NCI-H82 (cell line): ENCODE results near the gene ATP6V1G3.
"Not testable (repeated sequence)": the region's sequence is repeated elsewhere in the genome, so short reads cannot be mapped to it uniquely, and the experiment has no call there.

Experiments used
- DNase-seq: peaks from one replicate; lab custom pipeline; 2025; lab: John Stamatoyannopoulos, UW

The ATP6V1G3 gene

DNA sequence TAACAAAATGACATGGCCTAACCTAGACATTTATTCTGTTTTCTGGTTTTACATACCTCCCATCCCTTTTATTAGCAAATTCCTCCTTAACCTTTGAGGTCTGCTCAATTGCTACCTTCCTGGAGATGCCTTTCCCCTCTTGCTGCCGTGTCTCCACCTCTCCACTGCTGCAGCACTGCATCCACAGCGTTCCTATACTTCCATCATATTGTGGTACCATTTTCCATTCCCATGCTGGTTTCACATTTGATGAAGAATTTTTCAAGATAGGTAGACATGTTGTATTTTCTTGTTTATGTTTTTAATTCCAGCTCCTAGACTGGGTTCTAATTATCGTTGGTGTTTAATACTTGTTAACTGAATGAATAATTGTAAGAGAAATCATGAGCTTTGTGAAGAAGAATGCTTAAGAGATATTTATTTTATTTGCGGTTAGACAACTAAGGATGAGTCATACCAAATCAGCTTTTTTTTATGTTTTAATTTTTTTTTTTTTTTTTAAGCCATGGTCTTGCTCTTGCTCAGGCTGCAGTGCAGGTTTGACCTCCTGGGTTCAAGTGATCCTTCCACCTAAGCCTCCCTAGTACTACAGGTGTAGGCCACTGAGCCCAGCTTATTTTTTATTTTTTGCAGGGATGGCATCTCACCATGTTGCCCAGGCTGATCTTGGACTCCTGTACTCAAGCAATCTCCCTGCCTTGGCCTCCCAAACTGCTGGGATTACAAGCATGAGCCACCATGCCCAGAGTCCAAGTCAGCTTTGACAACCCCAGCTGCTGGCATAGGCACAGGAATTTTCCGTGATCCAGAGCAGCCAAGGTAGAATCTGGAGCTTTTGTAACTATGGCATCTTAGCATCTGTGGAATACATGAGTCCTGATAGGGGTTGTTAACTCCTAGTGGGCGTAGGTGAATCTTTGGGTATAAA, 44.0 kb downstream of the ATP6V1G3 start:
- DNase-seq = no peak

DNA sequence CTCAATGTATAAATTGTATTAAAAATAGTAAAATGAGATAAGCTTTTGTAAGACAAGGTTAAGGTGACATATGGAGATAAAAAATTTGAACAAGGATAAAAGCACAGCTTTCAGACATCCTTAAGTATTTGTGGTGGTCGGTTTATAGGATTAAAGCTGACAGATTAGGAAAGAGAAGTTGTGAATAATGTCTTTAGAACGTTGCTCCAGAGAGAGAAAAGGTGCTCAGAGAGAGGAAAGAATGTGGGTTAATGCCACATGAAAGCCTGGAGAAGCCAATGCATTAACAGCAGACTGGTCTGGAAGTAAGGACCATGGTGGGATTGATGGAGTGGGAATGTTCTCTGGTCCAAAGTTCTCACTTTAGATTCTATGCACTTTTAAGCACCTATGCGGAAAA, 44.8 kb downstream of the ATP6V1G3 start:
- peak; percentile 96 for DNase-seq

DNA sequence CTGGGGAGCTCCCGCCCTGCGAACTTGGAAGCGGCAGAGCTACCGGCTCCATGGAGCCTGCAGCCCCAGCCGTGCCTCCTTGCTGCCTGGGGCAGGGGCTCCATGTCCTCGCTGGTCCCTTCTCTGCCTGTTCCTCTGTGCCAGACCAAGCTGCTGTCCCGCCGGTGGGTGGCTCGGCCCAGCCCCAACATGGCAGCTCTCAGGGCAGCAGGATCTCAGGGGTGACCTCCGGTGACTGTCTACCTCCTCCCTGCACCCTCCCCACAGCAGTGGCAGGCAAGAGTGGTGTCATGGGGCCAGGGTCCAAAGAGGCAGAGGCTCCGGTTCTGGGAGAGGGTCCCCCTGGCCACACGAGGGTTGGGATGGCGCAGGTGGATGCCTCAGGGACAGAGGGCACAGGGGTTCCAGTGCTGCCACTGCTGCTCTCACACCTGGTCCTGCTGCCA, 45.8 kb downstream of the ATP6V1G3 start:
- no peak for DNase-seq

DNA sequence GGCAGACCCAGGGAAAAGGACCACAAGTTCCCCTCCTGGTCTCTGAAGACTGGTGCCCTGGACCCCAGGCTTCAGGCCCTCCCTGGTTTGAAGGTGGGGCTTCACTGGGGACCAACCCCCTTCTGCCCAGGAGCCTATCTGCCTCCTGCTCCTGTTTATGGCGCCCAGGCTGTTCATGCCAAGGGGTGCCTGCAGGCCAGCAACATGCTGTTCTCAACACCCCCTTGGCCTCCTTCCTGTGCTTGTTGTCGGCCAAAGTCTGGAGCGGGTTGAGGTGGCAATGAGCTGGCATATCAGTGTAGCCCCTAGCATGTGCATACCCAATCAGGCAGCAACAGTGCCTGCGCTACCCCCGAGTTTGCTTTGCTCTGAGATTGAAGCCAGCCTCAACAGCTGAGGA, 46.3 kb downstream of the ATP6V1G3 start:
- no peak for DNase-seq

DNA sequence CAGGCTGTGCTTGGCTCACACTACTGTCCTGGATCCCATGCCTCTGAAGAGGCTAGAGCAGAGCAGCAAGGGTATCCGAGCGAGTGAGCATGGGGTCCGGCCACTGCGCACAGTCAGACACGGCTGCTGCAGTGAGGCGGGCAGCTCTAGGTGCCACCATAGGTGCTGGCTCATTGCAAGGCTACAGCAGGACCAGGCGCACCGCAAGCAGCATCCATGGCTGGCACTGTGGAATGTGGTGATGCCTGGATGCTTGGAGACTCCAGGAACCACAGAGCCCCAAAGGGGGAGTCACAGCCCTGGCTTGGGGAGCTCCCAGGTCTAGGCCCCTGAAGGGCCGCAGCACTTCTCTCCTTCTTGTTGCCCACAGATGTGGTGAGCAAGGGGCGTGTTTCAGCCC, 47.2 kb downstream of the ATP6V1G3 start:
- no peak for DNase-seq

DNA sequence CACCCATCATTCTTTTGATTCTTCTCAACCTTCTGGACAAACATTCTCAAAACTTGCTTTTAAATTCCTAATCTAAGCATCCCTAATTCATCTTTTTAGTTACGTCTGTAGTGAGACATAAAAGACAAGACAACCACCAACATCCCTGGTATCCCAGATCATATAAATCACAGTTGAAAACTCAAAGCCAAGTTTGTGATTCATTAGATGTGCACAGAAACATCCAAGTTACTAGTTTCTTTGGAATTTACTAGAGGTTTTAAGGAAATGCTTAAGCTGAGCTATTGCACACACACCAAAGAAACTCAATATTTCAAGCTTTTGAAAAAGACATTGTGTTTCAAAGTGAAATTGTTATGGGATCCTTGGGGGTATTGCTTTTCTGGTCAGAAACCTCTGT, 47.6 kb downstream of the ATP6V1G3 start:
- DNase-seq = no peak

DNA sequence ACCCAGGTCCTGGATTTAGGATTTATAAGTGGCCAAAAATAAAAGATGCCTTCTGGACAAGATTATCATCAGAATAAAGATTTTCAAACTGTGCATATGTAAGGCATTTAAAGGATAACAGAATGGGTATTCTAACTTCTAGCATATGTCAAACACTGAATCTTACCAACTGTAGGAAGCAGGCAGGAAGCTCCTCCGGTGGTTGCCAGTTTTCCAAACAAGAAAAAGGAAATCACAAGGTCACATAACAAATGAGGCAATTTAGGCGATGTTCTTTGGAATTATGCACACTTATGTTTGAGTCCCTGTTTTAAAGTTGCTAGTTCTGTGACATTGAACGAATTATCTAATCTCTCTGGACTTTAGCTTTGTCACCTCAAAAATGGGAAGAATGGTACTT, 48.9 kb downstream of the ATP6V1G3 start:
- DNase-seq = no peak

DNA sequence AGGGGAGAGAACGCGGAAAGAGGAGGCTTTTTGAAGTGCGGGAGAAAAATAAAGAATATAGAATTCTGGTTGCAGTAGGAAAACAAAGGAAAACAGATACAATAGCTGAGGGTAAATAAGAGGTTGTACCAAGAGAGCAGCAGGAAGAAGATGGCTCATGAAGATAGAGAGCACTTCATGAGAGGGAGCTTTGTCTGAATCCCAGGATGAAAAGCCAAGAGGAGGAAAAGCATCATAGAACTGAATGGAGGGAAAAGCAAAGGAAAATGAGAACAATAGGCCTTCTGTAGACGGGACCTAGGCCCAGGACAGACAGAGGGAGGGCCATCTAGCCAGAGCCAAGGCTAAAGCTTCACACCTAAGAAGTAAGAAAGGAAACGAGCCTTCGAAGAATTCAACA, 49.5 kb downstream of the ATP6V1G3 start:
- no peak for DNase-seq

DNA sequence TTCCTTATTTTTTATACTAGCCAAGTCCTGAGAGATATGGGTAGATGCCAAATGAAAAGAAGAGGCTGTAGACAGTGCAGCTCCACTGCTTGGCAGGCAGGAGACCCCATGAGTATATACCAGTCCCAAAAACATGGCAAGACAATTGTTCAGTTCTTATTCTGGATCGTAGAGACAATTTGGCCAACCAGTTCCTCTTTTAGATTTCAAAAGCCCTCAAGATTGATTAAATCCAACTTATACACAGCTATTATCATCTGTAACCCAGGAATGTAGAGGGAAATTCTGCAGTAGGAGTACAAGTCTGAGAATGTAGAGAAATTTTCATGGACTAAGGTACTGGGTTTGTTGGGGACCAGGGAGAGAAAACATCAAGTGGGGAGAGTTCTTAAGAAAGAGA, 50.3 kb downstream of the ATP6V1G3 start:
- no peak for DNase-seq

DNA sequence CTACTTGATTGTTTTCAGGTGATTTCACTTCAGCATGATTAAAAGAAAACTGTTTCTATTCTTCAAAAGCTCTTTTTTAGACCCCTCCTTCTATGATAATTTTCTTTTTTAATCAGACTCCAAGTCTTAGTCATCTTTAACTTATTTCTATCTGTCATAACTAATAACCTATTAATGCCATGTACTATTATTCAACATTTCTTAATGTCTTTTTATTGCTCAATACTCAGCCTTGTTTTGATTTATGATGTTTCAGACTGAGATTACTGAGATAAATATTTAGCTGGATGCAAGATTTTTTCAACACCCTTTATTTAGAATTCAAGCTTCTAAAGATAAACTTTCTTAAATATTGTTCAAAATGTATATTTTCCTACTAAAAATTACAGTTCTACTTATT, 53.6 kb downstream of the ATP6V1G3 start:
- no peak for DNase-seq

DNA sequence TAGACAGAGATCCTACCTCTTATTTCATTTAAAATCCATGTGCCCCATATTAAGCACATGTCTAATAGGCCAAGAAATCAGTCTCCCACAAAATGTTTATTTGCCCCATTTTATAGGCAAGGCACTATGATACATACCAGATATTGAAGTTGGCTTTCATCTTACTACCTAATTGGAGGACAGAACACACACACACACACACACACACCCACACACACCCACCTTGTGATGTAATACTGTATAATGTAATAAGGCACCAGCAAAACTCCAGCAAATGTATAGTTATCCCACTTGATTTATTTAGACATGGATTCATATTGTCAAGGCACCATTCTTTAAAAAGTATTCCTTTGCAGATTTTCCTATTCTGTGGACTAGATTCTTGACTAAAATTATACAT, 56.8 kb downstream of the ATP6V1G3 start:
- no peak for DNase-seq

DNA sequence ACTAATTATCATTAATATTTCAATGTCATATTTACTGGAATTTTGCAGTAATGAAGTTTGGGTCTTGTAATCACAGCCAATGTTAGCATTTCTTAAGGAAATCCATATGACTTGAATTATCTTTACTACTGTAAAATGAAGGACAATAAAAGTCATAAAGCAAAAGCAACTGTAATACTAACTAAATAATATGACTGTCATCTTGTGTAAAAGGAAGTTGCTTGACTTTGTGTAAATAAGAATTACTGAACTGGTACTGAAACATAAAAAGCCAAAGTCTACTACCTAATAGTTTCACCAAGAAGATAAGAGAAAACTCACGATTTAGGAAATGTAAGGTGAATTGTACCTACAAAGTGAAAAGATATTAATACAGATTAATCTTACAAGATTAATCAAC, 57.5 kb downstream of the ATP6V1G3 start:
- DNase-seq = no peak

DNA sequence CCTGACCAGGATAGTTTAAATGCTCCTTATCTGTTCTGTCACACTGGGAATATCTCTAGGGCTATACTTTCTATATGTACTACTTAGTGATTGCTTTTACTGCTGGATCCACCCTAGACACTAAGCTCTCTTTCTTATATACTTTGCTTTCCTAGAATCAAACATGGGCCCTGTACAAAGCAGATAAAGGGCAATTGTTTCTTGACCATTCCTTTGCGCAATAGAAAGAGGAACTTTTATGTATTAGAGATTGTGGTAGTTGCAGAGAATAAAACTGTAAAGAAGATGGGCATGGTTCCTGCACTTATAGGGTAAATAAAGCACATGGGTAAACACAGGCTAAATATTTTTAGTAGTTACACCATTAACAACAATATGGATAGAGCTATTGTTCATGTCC, 58.8 kb downstream of the ATP6V1G3 start:
- no peak for DNase-seq

DNA sequence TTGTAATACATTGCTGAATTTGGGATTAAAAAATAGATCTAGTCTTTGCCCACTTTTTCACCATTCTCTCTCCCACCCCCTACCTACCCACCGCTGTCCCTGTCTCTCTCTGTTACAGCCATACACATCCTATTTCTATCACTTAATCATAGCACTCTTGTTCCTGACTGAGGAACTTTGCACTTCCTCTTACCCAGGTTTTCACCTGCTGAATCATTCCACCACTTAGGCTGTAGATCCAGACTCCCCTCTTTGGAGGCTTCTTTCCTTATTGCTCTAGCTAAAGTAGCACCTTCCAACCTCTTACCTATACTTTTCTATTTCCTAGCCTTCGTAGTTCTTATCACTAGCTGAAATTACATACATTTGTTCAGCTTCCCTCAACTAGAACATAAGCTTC, 59.6 kb downstream of the ATP6V1G3 start:
- no peak for DNase-seq

DNA sequence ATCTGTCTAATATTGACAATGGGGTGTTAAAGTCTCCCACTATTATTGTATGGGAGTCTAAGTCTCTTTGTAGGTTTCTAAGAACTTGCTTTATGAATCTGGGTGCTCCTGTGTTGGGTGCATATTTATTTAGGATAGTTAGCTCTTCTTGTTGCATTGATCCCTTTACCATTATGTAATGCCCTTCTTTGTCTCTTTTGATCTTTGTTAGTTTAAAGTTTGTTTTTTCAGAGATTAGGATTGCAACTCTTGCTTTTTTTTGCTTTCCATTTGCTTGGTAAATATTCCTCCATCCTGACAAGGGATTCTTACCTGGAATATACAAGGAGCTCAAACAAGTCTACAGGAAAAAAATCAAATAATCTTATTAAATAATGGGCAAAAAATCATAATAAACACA, 63.1 kb downstream of the ATP6V1G3 start:
- DNase-seq = not testable (repeated sequence)
